ENCODE data around the gene PATL1. TPM values are rescaled to one million over a fixed set of nuclear protein-coding genes. Genes with fewer than 3 reads are reported as not detected.
A peak's percentile ranks its signal among the peaks of the same experiment; 100 is the strongest.

The PATL1 gene
- total RNA-seq, 4 donors from 2014 or later = 17.4 to 21.7 (median 18.5) TPM

- whole genome bisulfite sequencing, 2 donors = 1 to 3% methylated on average over 26 to 47 of the region's 55 CpGs
- peak; percentile 100 for DNase-seq (ENCODE audit: low spot score in 2 of 2)
These were observed 53.0 kb downstream of the PATL1 start, which contains the start of gene OSBP for GRCh38 chr11:59615637-59616395. Gene OSBP (minus strand): TSS chr11:59615774. CDS start chr11:59615664, 110 bp downstream.

GRCh38 chr11:59615120-59615636 lies 53.7 kb downstream of the PATL1 start:
- intact Hi-C loops (cut with DNase I; ENCODE audit: low total_unique reads) = no loop called here
- WGBS, 2 donors = 0 to 1% methylated on average over 11 to 21 of the region's 51 CpGs
- no peak for TF ChIP-seq CTCF (IDR thresholded peaks at IDR 0.05)
- no peak for TF ChIP-seq POLR2A (IDR thresholded peaks at IDR 0.05)
- peak overlapping the region; percentile 82 for H3K4me3 ChIP-seq (ENCODE audit: low read depth, poor library complexity, severe bottlenecking)
- DNase-seq (ENCODE audit: low spot score in 2 of 2) = peak; percentile 59 to 91

More at GRCh38 chr11:59615637-59616395, 53.0 kb downstream of the PATL1 start, which contains the start of gene OSBP:
- peak in 1 of 2 donors; percentile 58 for TF ChIP-seq POLR2A (IDR thresholded peaks at IDR 0.05)
- TF ChIP-seq CTCF (IDR thresholded peaks at IDR 0.05) = no peak
- intact Hi-C loops (cut with DNase I; ENCODE audit: low total_unique reads) = no loop called here
- peak within 1 kb of the TSS; percentile 82 for H3K4me3 ChIP-seq (ENCODE audit: low read depth, poor library complexity, severe bottlenecking)

- intact Hi-C loops (cut with DNase I; ENCODE audit: low total_unique reads) = no loop called here
- H3K4me3 ChIP-seq (ENCODE audit: low read depth, poor library complexity, severe bottlenecking) = peak overlapping the region; percentile 82
- no peak for DNase-seq (ENCODE audit: low spot score in 2 of 2)
- WGBS, 2 donors = 8 to 10% methylated on average over 13 of the region's 13 CpGs
- TF ChIP-seq POLR2A (IDR thresholded peaks at IDR 0.05) (no peak), CTCF (IDR thresholded peaks at IDR 0.05) (no peak)
These were observed 54.3 kb downstream of the PATL1 start for GRCh38 chr11:59614277-59615119.

GRCh38 chr11:59611570-59612565 lies 57.0 kb downstream of the PATL1 start:
- intact Hi-C loops (cut with DNase I; ENCODE audit: low total_unique reads) = no loop called here
- H3K4me3 ChIP-seq (ENCODE audit: low read depth, poor library complexity, severe bottlenecking) = no peak overlapping the region

More at GRCh38 chr11:59611570-59612565, 57.0 kb downstream of the PATL1 start:
- DNase-seq (ENCODE audit: low spot score in 2 of 2) = no peak
- TF ChIP-seq POLR2A (IDR thresholded peaks at IDR 0.05) (no peak), CTCF (IDR thresholded peaks at IDR 0.05) (no peak)
- 34 to 41% methylated on average over 6 of the region's 6 CpGs for WGBS, 2 donors
